HCT116 (cell line): Measurements from ENCODE around the gene AUP1.

ENCODE experiments used
- CTCF ChIP-seq, 3 experiments: fragments of 200-600 bp in 1 of 3; sonication (generic) in 1 of 3; IDR thresholded peaks in 2 of 3; conservative IDR thresholded peaks in 1 of 3; 2 replicates each; pipeline ENCODE4 v1.5.1; 2012 to 2017; ENCODE audit warnings: low read depth in 2 of 3, low read length in 2 of 3, antibody characterized with exemption in 1 of 3, borderline replicate concordance in 1 of 3, control low read depth in 1 of 3, mild to moderate bottlenecking in 1 of 3, mixed read lengths in 1 of 3, mixed run types in 1 of 3, moderate library complexity in 1 of 3; ENCODE audit not compliant: insufficient read depth in 1 of 3
- EGR1 ChIP-seq: IDR thresholded peaks from 2 replicates; pipeline ENCODE4 v1.6.1; 2012; ENCODE audit warnings: low read depth
- EZH2 ChIP-seq: fragments of 200-600 bp; sonication (generic); IDR thresholded peaks from 2 replicates; pipeline ENCODE4 v1.6.1; 2017; ENCODE audit warnings: antibody characterized with exemption, mixed run types
- MAX ChIP-seq: IDR thresholded peaks from 2 replicates; pipeline ENCODE4 v1.6.1; 2012
- POLR2A ChIP-seq: IDR thresholded peaks from 2 replicates; pipeline ENCODE4 v1.7.0; 2011; ENCODE audit warnings: borderline replicate concordance; ENCODE audit not compliant: insufficient read depth, insufficient read length; ENCODE audit errors: extremely low read depth
- TCF7L2 ChIP-seq: IDR thresholded peaks from 2 replicates; pipeline ENCODE4 v1.7.0; 2011; ENCODE audit warnings: borderline replicate concordance, inconsistent platforms; ENCODE audit not compliant: insufficient read depth, insufficient read length; ENCODE audit errors: extremely low read depth
- ZNF274 ChIP-seq: fragments of 200-500 bp; sonication (Bioruptor generic); IDR thresholded peaks from 2 replicates; pipeline ENCODE4 v1.6.1; 2014; ENCODE audit warnings: mild to moderate bottlenecking, low read depth, low read length, inconsistent platforms

- TF ChIP-seq EGR1 (no peak), ZNF274 (no peak), POLR2A (no peak), EZH2 (no peak), CTCF (IDR thresholded peaks at IDR 0.05 in 2 of 3, conservative IDR thresholded peaks at IDR 0.05 in 1 of 3; ENCODE audit: borderline replicate concordance in 1 of 3, insufficient read depth in 1 of 3, low read depth in 2 of 3, low read length in 2 of 3) (no peak), MAX (no peak), TCF7L2 (no peak)
Measured at GRCh38 chr2:74498500-74499266, 30.8 kb downstream of the AUP1 start.
